H1 (cell line): ENCODE measurements around the gene IRAG1. TPM values are rescaled to one million over a fixed set of nuclear protein-coding genes. Genes with fewer than 3 reads are reported as not detected.

Source experiments
- CTCF ChIA-PET: fragments of 300-600 bp; sonication (Branson Sonifier 250); formaldehyde crosslinking; loops from one replicate; lab custom pipeline; 2021; ENCODE audit not compliant: partially characterized antibody; lab: Charles Lee
- POLR2A ChIA-PET: fragments of 300-600 bp; sonication (Branson Sonifier 250); formaldehyde crosslinking; loops from one replicate; lab custom pipeline; 2021; ENCODE audit warnings: inconsistent platforms; ENCODE audit not compliant: partially characterized antibody; lab: Charles Lee
- DNase-seq, 2 experiments: peaks; one replicate each; pipeline versions ENCODE4 v3.0.0 to v3.0.0-alpha.2; 2010 to 2022; ENCODE audit warnings: low spot score in 2 of 2, low read depth in 1 of 2, mixed read lengths in 1 of 2
- FAIRE-seq: peaks from 2 replicates; lab custom pipeline; 2011; peaks lifted over from hg19 to GRCh38; lab: Jason Lieb, UNC
- H2AFZ ChIP-seq: 2 replicates; pipeline ENCODE4 v1.8.1; 2012; ENCODE audit warnings: low read length, inconsistent platforms
- H2AK5ac ChIP-seq: 2 replicates; pipeline ENCODE4 v1.6.1; 2013; ENCODE audit warnings: low read depth, low read length
- H2BK120ac ChIP-seq: replicated peaks from 2 replicates; pipeline ENCODE3; 2013; ENCODE audit warnings: low read depth, low read length, inconsistent platforms
- H2BK12ac ChIP-seq: 2 replicates; pipeline ENCODE4 v1.6.1; 2013; ENCODE audit warnings: low read depth, low read length
- H2BK15ac ChIP-seq: 2 replicates; pipeline ENCODE4 v1.6.1; 2013; ENCODE audit warnings: low read length
- H2BK20ac ChIP-seq: 2 replicates; pipeline ENCODE4 v1.6.1; 2013; ENCODE audit warnings: low read length
- H2BK5ac ChIP-seq: 2 replicates; pipeline ENCODE4 v1.6.1; 2013; ENCODE audit warnings: low read depth, low read length
- H3K14ac ChIP-seq: 2 replicates; pipeline ENCODE4 v1.6.1; 2013; ENCODE audit warnings: inconsistent platforms; ENCODE audit not compliant: insufficient read length
- H3K18ac ChIP-seq: 2 replicates; pipeline ENCODE4 v1.6.1; 2013; ENCODE audit warnings: low read length; ENCODE audit errors: extremely low read depth
- H3K23ac ChIP-seq: 2 replicates; pipeline ENCODE4 v1.6.1; 2013; ENCODE audit warnings: inconsistent platforms; ENCODE audit not compliant: insufficient read length
- H3K23me2 ChIP-seq: 2 replicates; pipeline ENCODE4 v1.6.1; 2013; ENCODE audit warnings: low read depth, low read length
- H3K27ac ChIP-seq: 2 replicates; pipeline ENCODE4 v1.6.1; 2011; ENCODE audit warnings: low read depth, low read length, inconsistent platforms
- H3K27me3 ChIP-seq, 4 experiments: replicated peaks in 1 of 4; 1 replicate in 1 of 4; 2 replicates in 3 of 4; pipeline versions ENCODE4 v1.6.1 to v1.8.1; 2011 to 2013; ENCODE audit warnings: low read length in 3 of 4, mild to moderate bottlenecking in 3 of 4, inconsistent platforms in 2 of 4, mixed read lengths in 2 of 4, moderate library complexity in 1 of 4; ENCODE audit not compliant: control insufficient read depth in 3 of 4, insufficient read depth in 3 of 4; ENCODE audit errors: extremely low read depth in 1 of 4
- H3K36me3 ChIP-seq, 4 experiments: 2 replicates each; pipeline versions ENCODE4 v1.6.1 to v1.8.1; 2011 to 2013; ENCODE audit warnings: mild to moderate bottlenecking in 4 of 4, low read length in 3 of 4, moderate library complexity in 2 of 4, control low read depth in 1 of 4, inconsistent platforms in 1 of 4; ENCODE audit not compliant: insufficient read depth in 4 of 4, control insufficient read depth in 2 of 4
- H3K4ac ChIP-seq: replicated peaks from 2 replicates; pipeline ENCODE3; 2013; ENCODE audit warnings: low read length, low read depth, mixed read lengths, inconsistent platforms; ENCODE audit not compliant: insufficient read length
- H3K4me1 ChIP-seq, 4 experiments: replicated peaks in 1 of 4; 1 replicate in 1 of 4; 2 replicates in 3 of 4; pipeline versions ENCODE4 v1.6.1 to v1.8.1; 2011 to 2013; ENCODE audit warnings: low read length in 3 of 4, inconsistent platforms in 2 of 4, mixed read lengths in 1 of 4; ENCODE audit not compliant: insufficient read depth in 4 of 4, control insufficient read depth in 3 of 4
- H3K4me2 ChIP-seq, 2 experiments: 2 replicates each; pipeline versions ENCODE4 v1.6.1 to v1.8.1; 2011 to 2013; ENCODE audit warnings: low read depth in 2 of 2, low read length in 2 of 2, control low read depth in 1 of 2, inconsistent platforms in 1 of 2, mild to moderate bottlenecking in 1 of 2; ENCODE audit not compliant: insufficient read depth in 1 of 2
- H3K4me3 ChIP-seq, 4 experiments: fragments of 200-600, 300-600 bp in 1 of 4; sonication (generic), shearing (Covaris generic), sonication (Bioruptor Twin) in 1 of 4; 2 replicates each; pipeline versions ENCODE4 v1.5.1 to v1.8.1; 2011 to 2016; ENCODE audit warnings: low read length in 4 of 4, low read depth in 3 of 4, control low read depth in 2 of 4, inconsistent platforms in 2 of 4, mild to moderate bottlenecking in 2 of 4, mixed read lengths in 1 of 4, moderate library complexity in 1 of 4; ENCODE audit not compliant: insufficient read depth in 2 of 4; ENCODE audit errors: extremely low read depth in 1 of 4
- H3K56ac ChIP-seq: replicated peaks from 2 replicates; pipeline ENCODE3; 2013; ENCODE audit warnings: low read depth, mild to moderate bottlenecking, mixed read lengths, low read length, inconsistent platforms; ENCODE audit not compliant: insufficient read length
- H3K79me1 ChIP-seq: 2 replicates; pipeline ENCODE4 v1.6.1; 2013; ENCODE audit warnings: low read depth, low read length, control low read depth
- H3K79me2 ChIP-seq, 2 experiments: 2 replicates each; pipeline versions ENCODE4 v1.6.1 to v1.8.1; 2012 to 2013; ENCODE audit warnings: low read length in 2 of 2, mild to moderate bottlenecking in 2 of 2, inconsistent platforms in 1 of 2; ENCODE audit not compliant: insufficient read depth in 2 of 2, control insufficient read depth in 1 of 2
- H3K9ac ChIP-seq, 4 experiments: replicated peaks in 1 of 4; 1 replicate in 1 of 4; 2 replicates in 3 of 4; pipeline versions ENCODE4 v1.6.1 to v1.8.1; 2011 to 2013; ENCODE audit warnings: low read depth in 3 of 4, low read length in 3 of 4, control low read depth in 2 of 4, mild to moderate bottlenecking in 2 of 4, moderate library complexity in 2 of 4, inconsistent platforms in 1 of 4; ENCODE audit errors: extremely low read depth in 1 of 4
- H3K9me3 ChIP-seq, 2 experiments: 2 replicates each; pipeline versions ENCODE4 v1.6.1 to v1.8.1; 2012 to 2013; ENCODE audit warnings: mild to moderate bottlenecking in 2 of 2, moderate library complexity in 2 of 2, control low read depth in 1 of 2, inconsistent platforms in 1 of 2, low read depth in 1 of 2, low read length in 1 of 2, mixed read lengths in 1 of 2; ENCODE audit not compliant: insufficient read depth in 2 of 2
- H4K20me1 ChIP-seq, 2 experiments: replicated peaks in 1 of 2; 2 replicates each; pipeline versions ENCODE3 to v1.8.1; 2011 to 2013; ENCODE audit warnings: inconsistent platforms in 2 of 2, low read length in 2 of 2, mild to moderate bottlenecking in 1 of 2; ENCODE audit not compliant: insufficient read depth in 2 of 2, control insufficient read depth in 1 of 2
- H4K5ac ChIP-seq: 2 replicates; pipeline ENCODE4 v1.6.1; 2013; ENCODE audit warnings: low read length, low read depth, mixed read lengths, inconsistent platforms; ENCODE audit not compliant: insufficient read length
- H4K8ac ChIP-seq: 2 replicates; pipeline ENCODE4 v1.8.0; 2013; ENCODE audit warnings: mild to moderate bottlenecking, moderate library complexity, low read length, inconsistent platforms; ENCODE audit not compliant: insufficient read depth; ENCODE audit errors: extremely low read depth
- H4K91ac ChIP-seq: replicated peaks from 2 replicates; pipeline ENCODE3; 2013; ENCODE audit warnings: low read length, mixed read lengths, inconsistent platforms; ENCODE audit not compliant: insufficient read length
- ATF3 ChIP-seq: IDR thresholded peaks from 2 replicates; pipeline ENCODE4 v1.6.1; 2011; ENCODE audit warnings: low read depth, mild to moderate bottlenecking, low read length; ENCODE audit not compliant: insufficient read depth
- BCL11A ChIP-seq, 2 experiments: IDR thresholded peaks; one replicate each; pipeline ENCODE4 v1.6.1; 2011; ENCODE audit warnings: low read depth in 2 of 2, low read length in 2 of 2, mild to moderate bottlenecking in 2 of 2
- HDAC2 ChIP-seq, 2 experiments: fragments of 300-600 bp in 1 of 2; sonication (generic) in 1 of 2; IDR thresholded peaks; 2 replicates each; pipeline ENCODE4 v1.6.1; 2011 to 2012; ENCODE audit warnings: low read depth in 2 of 2, low read length in 2 of 2, mild to moderate bottlenecking in 2 of 2, moderate library complexity in 2 of 2, borderline replicate concordance in 1 of 2, inconsistent platforms in 1 of 2
- HDAC6 ChIP-seq: IDR thresholded peaks from one replicate; pipeline ENCODE4 v1.7.1; 2012; ENCODE audit warnings: low read depth, mild to moderate bottlenecking, inconsistent platforms, low read length, moderate library complexity
- JUN ChIP-seq: IDR thresholded peaks from 2 replicates; pipeline ENCODE4 v1.6.1; 2011; ENCODE audit warnings: low read depth, mild to moderate bottlenecking, improper control_type of control experiment, low read length
- JUND ChIP-seq: IDR thresholded peaks from 2 replicates; pipeline ENCODE4 v1.6.1; 2011; ENCODE audit warnings: mild to moderate bottlenecking, improper control_type of control experiment, low read length
- KDM4A ChIP-seq: IDR thresholded peaks from one replicate; pipeline ENCODE4 v1.7.1; 2012; ENCODE audit warnings: low read depth, mild to moderate bottlenecking, moderate library complexity, low read length, inconsistent platforms; ENCODE audit not compliant: severe bottlenecking
- KDM5A ChIP-seq: fragments of 200-600 bp; IDR thresholded peaks from 2 replicates; pipeline ENCODE4 v1.7.1; 2012; ENCODE audit warnings: mild to moderate bottlenecking, low read length, inconsistent platforms, mixed read lengths
- POLR2AphosphoS5 ChIP-seq: IDR thresholded peaks from 2 replicates; pipeline ENCODE4 v1.6.1; 2011; ENCODE audit warnings: low read depth, low read length
- SIN3A ChIP-seq, 2 experiments: IDR thresholded peaks in 1 of 2; conservative IDR thresholded peaks in 1 of 2; 2 replicates each; pipeline ENCODE4 v1.6.1; 2011 to 2012; ENCODE audit warnings: low read length in 2 of 2, improper control_type of control experiment in 1 of 2, low read depth in 1 of 2, mild to moderate bottlenecking in 1 of 2
- SIRT6 ChIP-seq: IDR thresholded peaks from one replicate; pipeline ENCODE4 v1.7.1; 2012; ENCODE audit warnings: low read length, inconsistent platforms
- SIX5 ChIP-seq: IDR thresholded peaks from 2 replicates; pipeline ENCODE4 v1.6.1; 2011; ENCODE audit warnings: mild to moderate bottlenecking, low read depth, low read length
- SUZ12 ChIP-seq: fragments of 200-600 bp; sonication (generic); IDR thresholded peaks from 2 replicates; pipeline ENCODE4 v1.6.1; 2012; ENCODE audit warnings: mild to moderate bottlenecking, inconsistent platforms, low read length, moderate library complexity, mixed read lengths
- WGBS, 2 experiments: shearing (Covaris generic) in 1 of 2; methylation state at CpG; one replicate each; pipeline versions ENCODE4 v1.1.6 to v1.1.7; 2013 to 2015; ENCODE audit warnings: low lambda C conversion rate in 2 of 2, mixed read lengths in 2 of 2, inconsistent platforms in 1 of 2, low coverage in 1 of 2, missing lambda C conversion rate in 1 of 2; ENCODE audit not compliant: insufficient replicate concordance in 2 of 2, insufficient coverage in 1 of 2, insufficient read length in 1 of 2; ENCODE audit errors: extremely low coverage in 1 of 2, missing lambda C conversion rate in 1 of 2; 5-methylcytosine and 5-hydroxymethylcytosine counted together
- polyA plus RNA-seq, 7 experiments: library from polyadenylated mRNA; depleted of rRNA in 3 of 7; stranded (reverse) in 5 of 7; unstranded in 2 of 7; fragments of >200 nt in 5 of 7; fragments of 200-250 nt in 2 of 7; gene quantifications; 1 replicate in 5 of 7; 2 replicates in 1 of 7; 4 replicates in 1 of 7; pipeline versions ENCODE4 v1.2.1 to v1.2.3, GENCODE V29; 2011 to 2013; ENCODE audit warnings: missing spikeins in 2 of 7, mixed read lengths in 2 of 7
- total RNA-seq: library from RNA; stranded (reverse); fragmentation: NEBNext Ultra II Directional; extraction: Animal tissue kit (Norgen Biotek cat#: 25700); gene quantifications from 2 replicates; pipeline ENCODE4 v1.2.1, GENCODE V29; 2021

The IRAG1 gene
- total and polyA plus RNA-seq, 2 of the 8 experiments (the other 6 are each of a cell fraction or from before 2014, with no cell fraction given): 1.8 to 2.7 TPM

GRCh38 chr11:10654811-10655150, 38.8 kb downstream of the IRAG1 start:
- ChIA-PET CTCF (interaction anchor here (0.8 to 6.0 kb wide), 33 partner anchors 8 to 732 kb away, joined by 3 to 92 read pairs (median 5); partner anchors contain the start of gene IRAG1), POLR2A (no interaction called here)
- Histone ChIP-seq H2BK15ac (no peak overlapping the region), H3K4me3 (no peak overlapping the region), H3K23ac (no peak overlapping the region), H3K4ac (no peak overlapping the region), H4K20me1 (no peaks in the 10 kb centered on the region), H2AFZ (no peak overlapping the region), H3K27me3 (no peaks in the 10 kb centered on the region), H2BK12ac (no peak overlapping the region), H3K79me2 (no peaks in the 10 kb centered on the region), H4K91ac (no peak overlapping the region), H2BK120ac (no peak overlapping the region), H3K9ac (no peak overlapping the region), H2AK5ac (no peak overlapping the region), H3K27ac (no peak overlapping the region), H3K9me3 (no peaks in the 10 kb centered on the region), H3K14ac (no peak overlapping the region), H3K4me1 (peaks cover 0 to 4% (median 0%) of the 10 kb centered on the region in 4 experiments; a peak in 3 of 7 replicates), H3K56ac (no peak overlapping the region), H2BK5ac (no peak overlapping the region), H3K18ac (no peak overlapping the region), H2BK20ac (no peak overlapping the region), H3K4me2 (no peak overlapping the region), H3K79me1 (no peaks in the 10 kb centered on the region), H4K5ac (no peak overlapping the region), H3K36me3 (no peaks in the 10 kb centered on the region), H4K8ac (no peak overlapping the region), H3K23me2 (no peaks in the 10 kb centered on the region)
- FAIRE-seq (no peak), DNase-seq (no peak)
- no peak for TF ChIP-seq HDAC6
- TF ChIP-seq HDAC2 (IDR thresholded peaks at IDR 0.05; ENCODE audit: borderline replicate concordance in 1 of 2, low read depth in 2 of 2, low read length in 2 of 2): no peak
- TF ChIP-seq SUZ12: no peak
- TF ChIP-seq ATF3: no peak
- no peak for TF ChIP-seq SIN3A (conservative IDR thresholded peaks at IDR 0.05 in 1 of 2, IDR thresholded peaks at IDR 0.05 in 1 of 2; ENCODE audit: low read depth in 1 of 2, low read length in 2 of 2)
- TF ChIP-seq KDM4A: no peak
- no peak for TF ChIP-seq SIRT6
- TF ChIP-seq POLR2AphosphoS5: no peak
- TF ChIP-seq JUND: no peak
- no peak for TF ChIP-seq BCL11A (IDR thresholded peaks at IDR 0.05; ENCODE audit: low read depth in 2 of 2, low read length in 2 of 2)
- no peak for TF ChIP-seq SIX5
- no peak for TF ChIP-seq KDM5A
- TF ChIP-seq JUN: no peak
- WGBS, 2 experiments: 88% methylated on average over 1 of the region's 1 CpG; no CpG with 5 or more reads in 1 of the 2 experiments
